TTC549 (cell line): ENCODE measurements around the gene PDZD7.
"Not testable (repeated sequence)": the region's sequence is repeated elsewhere in the genome, so short reads cannot be mapped to it uniquely, and the experiment has no call there.

Experiments used
- FAIRE-seq: peaks from 2 replicates; lab custom pipeline; 2012; peaks lifted over from hg19 to GRCh38; lab: Jason Lieb, UNC

PDZD7 gene

GRCh38 chr10:101038484-101038883 lies 7.6 kb upstream of the PDZD7 start:
- no peak for FAIRE-seq

GRCh38 chr10:101036726-101037125 lies 5.8 kb upstream of the PDZD7 start:
- no peak for FAIRE-seq

GRCh38 chr10:101035916-101036702 lies 5.2 kb upstream of the PDZD7 start:
- FAIRE-seq: no peak

- FAIRE-seq: no peak
Observed at GRCh38 chr10:101035314-101035713, 4.4 kb upstream of the PDZD7 start.

GRCh38 chr10:101034404-101034803 lies 3.5 kb upstream of the PDZD7 start:
- FAIRE-seq: not testable (repeated sequence)

- no peak for FAIRE-seq
Observed at GRCh38 chr10:101033276-101033675, 2.3 kb upstream of the PDZD7 start.

- FAIRE-seq: no peak
Observed at GRCh38 chr10:101032637-101033224, 1.8 kb upstream of the PDZD7 start.

- FAIRE-seq: no peak
Observed at GRCh38 chr10:101031796-101032636, 1.1 kb upstream of the PDZD7 start.

GRCh38 chr10:101030496-101031127 lies 317 bp downstream of the PDZD7 start:
- FAIRE-seq: no peak

GRCh38 chr10:101029520-101030295 lies 1.2 kb downstream of the PDZD7 start:
- FAIRE-seq: no peak

- FAIRE-seq: no peak
Observed at GRCh38 chr10:101028446-101029337, 2.2 kb downstream of the PDZD7 start.

GRCh38 chr10:101027106-101027720 lies 3.7 kb downstream of the PDZD7 start:
- FAIRE-seq: no peak

GRCh38 chr10:101022967-101023705 lies 7.8 kb downstream of the PDZD7 start:
- FAIRE-seq: no peak

GRCh38 chr10:101021692-101022251 lies 9.2 kb downstream of the PDZD7 start:
- FAIRE-seq: no peak

GRCh38 chr10:101021239-101021638 lies 9.7 kb downstream of the PDZD7 start:
- FAIRE-seq: no peak

- no peak for FAIRE-seq
Observed at GRCh38 chr10:101020427-101021075, 10.4 kb downstream of the PDZD7 start.

- no peak for FAIRE-seq
Observed at GRCh38 chr10:101019440-101019703, 11.6 kb downstream of the PDZD7 start.

GRCh38 chr10:101018600-101019439 lies 12.1 kb downstream of the PDZD7 start:
- FAIRE-seq: no peak
